Fibroblast of lung (primary cell): ENCODE data around the gene SSBP3. TPM values are rescaled to one million over a fixed set of nuclear protein-coding genes. Genes with fewer than 3 reads are reported as not detected.

ENCODE experiments used
- DNase-seq, 2 donors: peaks; one replicate each; pipeline versions ENCODE4 v3.0.0 to v3.0.0-alpha.2; 2010; ENCODE audit warnings: low read depth in 2 of 2
- H2AFZ ChIP-seq: 2 replicates; pipeline ENCODE4 v1.5.1; 2012; ENCODE audit warnings: low read length, control low read depth, inconsistent platforms
- H3K27ac ChIP-seq: 2 replicates; pipeline ENCODE4 v1.5.1; 2011; ENCODE audit warnings: low read length, control low read depth; ENCODE audit not compliant: insufficient read depth
- H3K27me3 ChIP-seq: 2 replicates; pipeline ENCODE4 v1.5.1; 2011; ENCODE audit warnings: mild to moderate bottlenecking, low read length; ENCODE audit not compliant: control insufficient read depth, insufficient read depth
- H3K36me3 ChIP-seq: 2 replicates; pipeline ENCODE4 v1.5.1; 2011; ENCODE audit warnings: low read length; ENCODE audit not compliant: control insufficient read depth, insufficient read depth
- H3K4me1 ChIP-seq: 2 replicates; pipeline ENCODE4 v1.5.1; 2011; ENCODE audit warnings: low read length; ENCODE audit not compliant: control insufficient read depth, insufficient read depth; ENCODE audit errors: extremely low read depth
- H3K4me2 ChIP-seq: 2 replicates; pipeline ENCODE4 v1.5.1; 2011; ENCODE audit warnings: low read length, control low read depth; ENCODE audit not compliant: insufficient read depth; ENCODE audit errors: extremely low read depth
- H3K4me3 ChIP-seq, 4 experiments: fragments of 200-600 bp in 1 of 4; sonication (generic) in 1 of 4; replicated peaks in 1 of 4; 2 replicates each; pipeline ENCODE4 v1.5.1; 2011 to 2016; ENCODE audit warnings: low read length in 4 of 4, low read depth in 3 of 4, mild to moderate bottlenecking in 3 of 4, control low read depth in 2 of 4, inconsistent platforms in 1 of 4, mixed read lengths in 1 of 4; ENCODE audit not compliant: insufficient read depth in 1 of 4; ENCODE audit errors: control extremely low read depth in 1 of 4
- H3K79me2 ChIP-seq: 2 replicates; pipeline ENCODE4 v1.5.1; 2012; ENCODE audit warnings: mild to moderate bottlenecking, low read length, inconsistent platforms; ENCODE audit not compliant: control insufficient read depth, insufficient read depth
- H3K9ac ChIP-seq: 2 replicates; pipeline ENCODE4 v1.5.1; 2011; ENCODE audit warnings: mild to moderate bottlenecking, low read length, control low read depth; ENCODE audit not compliant: insufficient read depth
- H3K9me3 ChIP-seq: 2 replicates; pipeline ENCODE4 v1.5.1; 2012; ENCODE audit warnings: low read depth, low read length; ENCODE audit not compliant: control insufficient read depth, insufficient read depth
- H4K20me1 ChIP-seq: 2 replicates; pipeline ENCODE4 v1.5.1; 2011; ENCODE audit warnings: low read length; ENCODE audit not compliant: control insufficient read depth, insufficient read depth; ENCODE audit errors: extremely low read depth
- CTCF ChIP-seq, 2 donors: IDR thresholded peaks in 1 of 2; conservative IDR thresholded peaks in 1 of 2; 1 replicate in 1 of 2; 2 replicates in 1 of 2; pipeline ENCODE4 v1.5.1; 2011 to 2012; ENCODE audit warnings: low read length in 2 of 2, control low read depth in 1 of 2, inconsistent platforms in 1 of 2, low read depth in 1 of 2, mild to moderate bottlenecking in 1 of 2
- EZH2 ChIP-seq: IDR thresholded peaks from 2 replicates; pipeline ENCODE4 v1.5.1; 2012; ENCODE audit warnings: low read length, control low read depth, mild to moderate bottlenecking; ENCODE audit errors: missing control alignments
- polyA plus RNA-seq, 2 donors: library from polyadenylated mRNA; depleted of rRNA in 1 of 2; stranded (reverse) in 1 of 2; unstranded in 1 of 2; fragments of >200 nt; gene quantifications; 2 replicates each; pipeline ENCODE4 v1.2.1, GENCODE V29; 2011 to 2012; ENCODE audit warnings: missing spikeins in 1 of 2
- total RNA-seq: library from RNA; depleted of rRNA; stranded (reverse); fragments of >200 nt; gene quantifications from 2 replicates; pipeline ENCODE4 v1.2.1, GENCODE V29; 2014

SSBP3 gene
- total and polyA plus RNA-seq, 2 donors (not counting 1 experiment from before 2014, with no cell fraction given) = 9.4 to 26.4 TPM

DNA sequence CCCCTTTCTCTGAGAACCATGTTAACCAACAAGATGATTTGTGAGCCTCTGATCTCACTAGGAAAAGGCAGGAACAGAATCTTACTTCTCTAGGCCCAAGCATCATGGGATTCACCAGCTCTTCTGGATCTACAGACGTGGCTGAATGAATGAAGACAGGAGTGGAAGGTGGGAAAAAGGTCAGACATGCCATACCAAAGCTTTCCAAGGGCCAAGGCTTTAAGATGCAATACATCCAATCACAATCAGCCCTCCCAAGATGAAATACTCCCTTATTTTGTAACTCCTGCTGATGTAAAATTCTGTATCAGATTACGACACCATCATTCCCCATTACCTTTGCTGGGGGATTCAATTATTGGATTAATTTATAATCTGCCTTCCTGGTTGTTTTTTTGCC lies 80.9 kb downstream of the SSBP3 start:
- H3K9me3 ChIP-seq = no peaks in the 10 kb centered on the region
- TF ChIP-seq CTCF (conservative IDR thresholded peaks at IDR 0.05 in 1 of 2, IDR thresholded peaks at IDR 0.05 in 1 of 2; ENCODE audit: low read depth in 1 of 2, low read length in 2 of 2) (no peak), EZH2 (no peak)
- H2AFZ ChIP-seq = peak overlapping the region; percentile 8
- H3K27me3 ChIP-seq = no peaks in the 10 kb centered on the region
- H4K20me1 ChIP-seq = no peaks in the 10 kb centered on the region
- DNase-seq = peak in 1 of 2 donors; percentile 42
- H3K79me2 ChIP-seq = peaks cover 24% of the 10 kb centered on the region
- H3K4me3 ChIP-seq = no peak overlapping the region
- peak overlapping the region; percentile 88 for H3K4me2 ChIP-seq
- peaks cover 30% of the 10 kb centered on the region for H3K4me1 ChIP-seq
- peak overlapping the region; percentile 39 for H3K27ac ChIP-seq
- peaks cover 2% of the 10 kb centered on the region for H3K36me3 ChIP-seq
- no peak overlapping the region for H3K9ac ChIP-seq

GRCh38 chr1:54324251-54325140 lies 81.7 kb downstream of the SSBP3 start:
- Histone ChIP-seq H3K9ac (no peak overlapping the region), H3K4me2 (peak overlapping the region; percentile 88)

DNA sequence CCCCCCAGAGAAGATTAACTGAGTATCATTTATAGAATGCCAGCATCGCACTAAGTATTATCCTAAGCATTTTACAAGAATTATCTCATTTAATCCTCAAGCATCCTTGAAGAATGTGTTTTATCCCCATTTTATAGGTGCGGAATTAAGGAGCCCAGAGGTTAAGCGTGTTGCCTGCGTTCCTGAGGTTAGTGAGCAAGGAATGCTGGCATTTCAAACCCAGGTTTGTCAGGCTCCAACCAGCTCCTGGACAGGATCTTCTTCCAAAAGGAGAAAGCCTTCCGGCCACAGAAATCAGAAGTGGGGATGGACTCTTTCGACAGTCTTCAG lies 82.3 kb downstream of the SSBP3 start:
- H3K4me2 ChIP-seq = peak overlapping the region; percentile 88
- H3K9ac ChIP-seq = no peak overlapping the region
- no peak for TF ChIP-seq CTCF (conservative IDR thresholded peaks at IDR 0.05 in 1 of 2, IDR thresholded peaks at IDR 0.05 in 1 of 2; ENCODE audit: low read depth in 1 of 2, low read length in 2 of 2)
- TF ChIP-seq EZH2 = no peak
- no peak overlapping the region for H3K27ac ChIP-seq
- H3K27me3 ChIP-seq = no peaks in the 10 kb centered on the region
- H3K36me3 ChIP-seq = peaks cover 2% of the 10 kb centered on the region
- H3K79me2 ChIP-seq = peaks cover 14% of the 10 kb centered on the region
- peaks cover 30% of the 10 kb centered on the region for H3K4me1 ChIP-seq
- no peak overlapping the region for H2AFZ ChIP-seq
- peak in 1 of 2 donors; percentile 79 for DNase-seq
- H3K9me3 ChIP-seq = no peaks in the 10 kb centered on the region
- no peak overlapping the region for H3K4me3 ChIP-seq
- H4K20me1 ChIP-seq = no peaks in the 10 kb centered on the region

More at GRCh38 chr1:54324251-54325140, 81.7 kb downstream of the SSBP3 start:
- Histone ChIP-seq H3K9me3 (no peaks in the 10 kb centered on the region), H3K79me2 (peaks cover 17% of the 10 kb centered on the region), H3K4me3 (peak overlapping the region in 1 of 4 experiments; percentile 13), H3K4me1 (peaks cover 30% of the 10 kb centered on the region), H2AFZ (peak overlapping the region; percentile 8), H3K27me3 (no peaks in the 10 kb centered on the region), H4K20me1 (no peaks in the 10 kb centered on the region), H3K27ac (peak overlapping the region; percentile 39), H3K36me3 (peaks cover 2% of the 10 kb centered on the region)
- no peak for TF ChIP-seq EZH2
- peak in 1 of 2 donors; percentile 43 for DNase-seq
